ENCODE results near the gene MUL1. TPM values are rescaled to one million over a fixed set of nuclear protein-coding genes. Genes with fewer than 3 reads are reported as not detected.

The MUL1 gene
- total and polyA plus RNA-seq, 9 of the 15 experiments (the other 6 are each of a cell fraction or from before 2014, with no cell fraction given), result 10.4 to 32.9 (median 19.3) TPM

DNA sequence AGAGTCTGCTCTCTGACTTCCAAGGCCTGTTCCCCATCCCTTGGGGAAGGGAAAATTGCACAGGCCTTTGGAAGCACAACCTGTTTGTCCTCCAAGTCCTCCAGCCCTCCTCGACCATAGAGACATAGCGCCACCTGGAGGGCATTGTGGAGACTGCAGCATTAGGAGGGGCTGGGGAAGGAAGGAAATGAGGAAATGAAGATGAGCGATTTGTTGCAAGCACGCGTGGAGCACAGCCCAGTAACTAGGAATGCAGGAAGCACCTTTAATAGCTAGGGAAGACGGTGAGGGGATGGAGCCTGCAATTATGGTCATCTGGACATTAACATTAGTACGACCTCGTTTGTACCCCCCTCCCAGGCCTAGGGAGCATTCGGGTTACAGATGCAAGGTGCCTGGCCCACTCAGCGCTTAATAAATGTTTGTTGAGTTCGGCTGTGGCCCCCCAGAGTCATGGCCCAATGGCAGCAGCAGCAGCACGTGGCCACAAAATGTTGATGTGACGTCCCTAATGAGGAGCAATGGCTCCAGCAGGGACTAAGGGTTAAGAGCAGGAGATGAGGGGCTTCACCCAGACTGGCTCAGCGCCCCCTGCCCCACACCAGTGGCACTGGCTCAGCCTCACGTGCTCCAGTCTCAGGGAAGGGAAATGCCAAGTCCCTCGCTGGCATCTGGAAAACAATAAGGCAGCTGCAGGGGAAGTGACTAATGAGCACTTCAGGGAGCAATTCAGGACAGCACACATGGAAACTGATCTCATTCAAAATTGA, 13.9 kb downstream of the MUL1 start (continued):
- TF ChIP-seq, protein P1, sequence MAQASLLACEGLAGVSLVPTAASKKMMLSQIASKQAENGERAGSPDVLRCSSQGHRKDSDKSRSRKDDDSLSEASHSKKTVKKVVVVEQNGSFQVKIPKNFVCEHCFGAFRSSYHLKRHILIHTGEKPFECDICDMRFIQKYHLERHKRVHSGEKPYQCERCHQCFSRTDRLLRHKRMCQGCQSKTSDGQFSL (CRISPR knock-in tag; IDR thresholded peaks at IDR 0.05), result peak; percentile 59; the same call in 1 of the 2 replicates
- TF ChIP-seq, protein P1 (tag; IDR thresholded peaks at IDR 0.05), result no peak
- TF ChIP-seq NFYB (IDR thresholded peaks at IDR 0.05; ENCODE audit: extremely low read depth, insufficient read length) (no peak), CC2D1A (IDR thresholded peaks at IDR 0.05) (peak; percentile 91), OTX1 (CRISPR knock-in tag; IDR thresholded peaks at IDR 0.05) (peak; percentile 74; the same call in 1 of the 2 replicates), ETV6 (IDR thresholded peaks at IDR 0.05; ENCODE audit: borderline replicate concordance in 1 of 2, low read depth in 2 of 2, low read length in 1 of 2) (0 out of 4 replicates have a peak, but pooled peaks of 1 of the 2 experiments have one; percentile 21), ETV6 (CRISPR knock-in tag; IDR thresholded peaks at IDR 0.05; ENCODE audit: borderline replicate concordance) (no peak), ZNF384 (IDR thresholded peaks at IDR 0.05; ENCODE audit: low read depth, low read length) (peak; percentile 77; the same call in 1 of the 2 replicates), RAD21 (CRISPR knock-in tag; conservative IDR thresholded peaks at IDR 0.05 in 1 of 2, IDR thresholded peaks at IDR 0.05 in 1 of 2) (peak; percentile 99)
- TF ChIP-seq, protein P2, sequence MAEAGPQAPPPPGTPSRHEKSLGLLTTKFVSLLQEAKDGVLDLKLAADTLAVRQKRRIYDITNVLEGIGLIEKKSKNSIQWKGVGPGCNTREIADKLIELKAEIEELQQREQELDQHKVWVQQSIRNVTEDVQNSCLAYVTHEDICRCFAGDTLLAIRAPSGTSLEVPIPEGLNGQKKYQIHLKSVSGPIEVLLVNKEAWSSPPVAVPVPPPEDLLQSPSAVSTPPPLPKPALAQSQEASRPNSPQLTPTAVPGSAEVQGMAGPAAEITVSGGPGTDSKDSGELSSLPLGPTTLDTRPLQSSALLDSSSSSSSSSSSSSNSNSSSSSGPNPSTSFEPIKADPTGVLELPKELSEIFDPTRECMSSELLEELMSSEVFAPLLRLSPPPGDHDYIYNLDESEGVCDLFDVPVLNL (CRISPR knock-in tag; IDR thresholded peaks at IDR 0.05; ENCODE audit: low read depth), result no peak
- TF ChIP-seq, protein P3, sequence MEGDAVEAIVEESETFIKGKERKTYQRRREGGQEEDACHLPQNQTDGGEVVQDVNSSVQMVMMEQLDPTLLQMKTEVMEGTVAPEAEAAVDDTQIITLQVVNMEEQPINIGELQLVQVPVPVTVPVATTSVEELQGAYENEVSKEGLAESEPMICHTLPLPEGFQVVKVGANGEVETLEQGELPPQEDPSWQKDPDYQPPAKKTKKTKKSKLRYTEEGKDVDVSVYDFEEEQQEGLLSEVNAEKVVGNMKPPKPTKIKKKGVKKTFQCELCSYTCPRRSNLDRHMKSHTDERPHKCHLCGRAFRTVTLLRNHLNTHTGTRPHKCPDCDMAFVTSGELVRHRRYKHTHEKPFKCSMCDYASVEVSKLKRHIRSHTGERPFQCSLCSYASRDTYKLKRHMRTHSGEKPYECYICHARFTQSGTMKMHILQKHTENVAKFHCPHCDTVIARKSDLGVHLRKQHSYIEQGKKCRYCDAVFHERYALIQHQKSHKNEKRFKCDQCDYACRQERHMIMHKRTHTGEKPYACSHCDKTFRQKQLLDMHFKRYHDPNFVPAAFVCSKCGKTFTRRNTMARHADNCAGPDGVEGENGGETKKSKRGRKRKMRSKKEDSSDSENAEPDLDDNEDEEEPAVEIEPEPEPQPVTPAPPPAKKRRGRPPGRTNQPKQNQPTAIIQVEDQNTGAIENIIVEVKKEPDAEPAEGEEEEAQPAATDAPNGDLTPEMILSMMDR (IDR thresholded peaks at IDR 0.05 in 2 of 3, conservative IDR thresholded peaks at IDR 0.05 in 1 of 3; ENCODE audit: insufficient read depth in 2 of 3, low read depth in 1 of 3, low read length in 3 of 3), result peak; percentile 96 to 99 (median 99)
- TF ChIP-seq, protein P4, sequence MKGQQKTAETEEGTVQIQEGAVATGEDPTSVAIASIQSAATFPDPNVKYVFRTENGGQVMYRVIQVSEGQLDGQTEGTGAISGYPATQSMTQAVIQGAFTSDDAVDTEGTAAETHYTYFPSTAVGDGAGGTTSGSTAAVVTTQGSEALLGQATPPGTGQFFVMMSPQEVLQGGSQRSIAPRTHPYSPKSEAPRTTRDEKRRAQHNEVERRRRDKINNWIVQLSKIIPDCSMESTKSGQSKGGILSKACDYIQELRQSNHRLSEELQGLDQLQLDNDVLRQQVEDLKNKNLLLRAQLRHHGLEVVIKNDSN (CRISPR knock-in tag; IDR thresholded peaks at IDR 0.05), result peak; percentile 68
- TF ChIP-seq, protein P5, sequence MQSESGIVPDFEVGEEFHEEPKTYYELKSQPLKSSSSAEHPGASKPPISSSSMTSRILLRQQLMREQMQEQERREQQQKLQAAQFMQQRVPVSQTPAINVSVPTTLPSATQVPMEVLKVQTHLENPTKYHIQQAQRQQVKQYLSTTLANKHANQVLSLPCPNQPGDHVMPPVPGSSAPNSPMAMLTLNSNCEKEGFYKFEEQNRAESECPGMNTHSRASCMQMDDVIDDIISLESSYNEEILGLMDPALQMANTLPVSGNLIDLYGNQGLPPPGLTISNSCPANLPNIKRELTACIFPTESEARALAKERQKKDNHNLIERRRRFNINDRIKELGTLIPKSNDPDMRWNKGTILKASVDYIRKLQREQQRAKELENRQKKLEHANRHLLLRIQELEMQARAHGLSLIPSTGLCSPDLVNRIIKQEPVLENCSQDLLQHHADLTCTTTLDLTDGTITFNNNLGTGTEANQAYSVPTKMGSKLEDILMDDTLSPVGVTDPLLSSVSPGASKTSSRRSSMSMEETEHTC (IDR thresholded peaks at IDR 0.05), result no peak
- TF ChIP-seq, protein P6, sequence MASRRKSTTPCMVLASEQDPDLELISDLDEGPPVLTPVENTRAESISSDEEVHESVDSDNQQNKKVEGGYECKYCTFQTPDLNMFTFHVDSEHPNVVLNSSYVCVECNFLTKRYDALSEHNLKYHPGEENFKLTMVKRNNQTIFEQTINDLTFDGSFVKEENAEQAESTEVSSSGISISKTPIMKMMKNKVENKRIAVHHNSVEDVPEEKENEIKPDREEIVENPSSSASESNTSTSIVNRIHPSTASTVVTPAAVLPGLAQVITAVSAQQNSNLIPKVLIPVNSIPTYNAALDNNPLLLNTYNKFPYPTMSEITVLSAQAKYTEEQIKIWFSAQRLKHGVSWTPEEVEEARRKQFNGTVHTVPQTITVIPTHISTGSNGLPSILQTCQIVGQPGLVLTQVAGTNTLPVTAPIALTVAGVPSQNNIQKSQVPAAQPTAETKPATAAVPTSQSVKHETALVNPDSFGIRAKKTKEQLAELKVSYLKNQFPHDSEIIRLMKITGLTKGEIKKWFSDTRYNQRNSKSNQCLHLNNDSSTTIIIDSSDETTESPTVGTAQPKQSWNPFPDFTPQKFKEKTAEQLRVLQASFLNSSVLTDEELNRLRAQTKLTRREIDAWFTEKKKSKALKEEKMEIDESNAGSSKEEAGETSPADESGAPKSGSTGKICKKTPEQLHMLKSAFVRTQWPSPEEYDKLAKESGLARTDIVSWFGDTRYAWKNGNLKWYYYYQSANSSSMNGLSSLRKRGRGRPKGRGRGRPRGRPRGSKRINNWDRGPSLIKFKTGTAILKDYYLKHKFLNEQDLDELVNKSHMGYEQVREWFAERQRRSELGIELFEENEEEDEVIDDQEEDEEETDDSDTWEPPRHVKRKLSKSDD (conservative IDR thresholded peaks at IDR 0.05; ENCODE audit: low read length), result 0 out of 2 replicates have a peak, but pooled peaks have one; percentile 30
